GM18909 (cell line): ENCODE data around the gene ZIC5.

Experiments used
- ATAC-seq: cut with Tn5 transposase; IDR thresholded peaks from one replicate; pipeline ENCODE4 v1.9.1; 2021; ENCODE audit warnings: mild to moderate bottlenecking; ENCODE audit not compliant: unreplicated experiment, poor library complexity

ZIC5 gene

DNA sequence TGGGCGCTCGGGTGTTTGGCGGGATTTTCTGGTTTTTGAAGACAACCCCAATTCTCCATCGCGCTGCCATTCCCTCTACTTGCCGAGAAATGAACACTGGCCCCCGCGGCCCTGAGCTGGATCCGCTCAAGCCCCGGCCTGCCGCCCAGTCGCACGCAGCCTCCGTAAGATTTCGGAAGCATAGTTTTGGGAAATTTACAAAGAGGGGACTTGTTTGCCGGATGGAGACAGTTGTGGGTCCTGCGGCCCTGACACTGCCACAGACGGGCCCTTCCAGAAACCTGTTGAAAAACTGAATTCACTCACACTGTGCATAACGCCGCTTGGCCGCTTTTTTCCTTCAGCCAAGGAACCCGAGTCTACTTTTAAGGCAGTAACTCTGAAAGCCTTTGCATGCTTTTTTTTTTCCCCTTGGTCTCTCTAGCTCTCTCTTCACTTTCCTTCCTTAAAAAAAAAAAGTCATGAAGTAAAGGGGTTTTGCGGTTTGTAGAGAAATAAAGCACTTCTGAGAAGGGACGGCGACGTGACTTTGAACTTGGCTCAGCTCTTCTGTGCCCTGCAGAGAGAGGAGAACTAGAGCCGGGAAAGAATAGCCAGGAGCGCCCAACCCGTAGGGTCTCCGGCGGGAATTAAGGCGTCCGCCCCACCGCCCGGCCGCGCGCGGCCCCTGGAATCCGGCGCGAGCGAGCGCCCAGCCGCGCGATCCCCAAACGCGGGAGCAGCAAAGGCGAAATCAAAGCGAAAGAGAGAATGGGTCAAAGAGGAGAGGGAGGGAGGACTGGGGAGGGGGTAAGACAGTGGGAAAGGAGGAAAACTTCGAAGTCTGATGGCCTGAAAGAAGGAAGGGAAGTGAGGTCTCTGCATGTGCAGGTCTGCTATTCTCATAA is 6.6 kb upstream of the ZIC5 start:
- ATAC-seq, result no peak

DNA sequence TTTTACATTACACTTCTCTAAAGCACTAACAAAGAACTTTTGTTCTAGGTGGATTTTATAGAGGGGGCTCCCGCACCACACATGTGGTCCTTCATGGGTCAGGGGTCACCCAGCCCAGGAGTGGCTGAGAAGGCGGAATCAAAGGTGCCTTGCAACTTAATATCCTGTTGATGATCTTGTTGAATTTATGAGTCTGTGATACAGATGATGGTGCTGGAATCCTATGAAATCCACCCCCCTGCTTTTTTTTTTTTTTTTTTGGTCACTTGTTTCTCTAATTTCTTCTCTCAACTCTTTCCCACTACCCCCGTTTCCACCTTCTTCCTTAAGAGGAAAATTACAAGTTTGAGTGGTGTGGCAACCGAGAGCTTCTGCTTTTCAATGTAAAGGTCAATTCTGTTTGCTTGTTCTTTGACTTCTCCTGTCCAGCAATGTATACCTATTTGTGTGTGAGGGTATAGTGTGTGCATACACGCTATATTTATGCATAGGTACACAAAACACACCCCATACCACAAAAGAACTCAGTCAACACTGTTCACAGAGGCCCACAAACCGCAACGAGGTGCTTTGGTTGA is 5.9 kb upstream of the ZIC5 start:
- ATAC-seq, result no peak

DNA sequence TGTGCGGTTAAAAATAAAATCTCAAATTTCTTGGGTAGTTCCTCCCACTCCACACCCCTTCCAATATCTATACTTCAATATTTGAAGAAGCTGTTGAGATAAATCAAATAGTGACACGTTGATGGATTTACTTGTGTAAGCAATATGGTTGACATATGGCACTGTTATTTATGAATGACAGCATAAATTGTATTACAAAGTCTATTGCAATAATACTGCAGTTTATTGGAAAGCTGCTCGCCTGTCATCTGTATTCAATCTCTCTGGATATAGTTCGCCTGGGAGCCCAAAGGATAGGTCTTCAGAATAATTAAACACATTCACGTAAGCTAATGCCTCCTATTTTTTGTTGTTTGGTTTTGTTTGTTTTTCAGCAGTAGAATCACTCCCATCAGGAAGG is 5.0 kb upstream of the ZIC5 start:
- no peak for ATAC-seq

DNA sequence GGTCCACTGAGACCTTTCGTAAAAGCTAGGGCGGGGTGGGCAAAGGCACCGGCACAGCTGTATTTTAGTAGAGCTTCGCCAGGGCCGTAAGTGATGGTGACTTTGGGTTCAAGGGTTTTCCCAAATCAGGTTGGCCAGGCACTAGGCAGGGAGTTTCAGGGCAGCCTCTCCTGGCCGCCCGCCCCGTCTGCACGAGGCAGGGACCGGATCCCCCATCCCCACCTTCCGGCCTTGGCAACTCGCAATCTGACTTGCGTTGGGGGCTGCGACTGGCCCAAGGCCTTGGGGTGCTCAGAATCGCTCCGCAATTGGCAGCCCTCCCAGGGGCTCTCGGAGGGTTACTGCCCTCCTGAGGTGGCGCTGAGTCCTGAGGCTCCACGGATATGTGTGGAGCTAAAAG is 4.1 kb upstream of the ZIC5 start:
- no peak for ATAC-seq

DNA sequence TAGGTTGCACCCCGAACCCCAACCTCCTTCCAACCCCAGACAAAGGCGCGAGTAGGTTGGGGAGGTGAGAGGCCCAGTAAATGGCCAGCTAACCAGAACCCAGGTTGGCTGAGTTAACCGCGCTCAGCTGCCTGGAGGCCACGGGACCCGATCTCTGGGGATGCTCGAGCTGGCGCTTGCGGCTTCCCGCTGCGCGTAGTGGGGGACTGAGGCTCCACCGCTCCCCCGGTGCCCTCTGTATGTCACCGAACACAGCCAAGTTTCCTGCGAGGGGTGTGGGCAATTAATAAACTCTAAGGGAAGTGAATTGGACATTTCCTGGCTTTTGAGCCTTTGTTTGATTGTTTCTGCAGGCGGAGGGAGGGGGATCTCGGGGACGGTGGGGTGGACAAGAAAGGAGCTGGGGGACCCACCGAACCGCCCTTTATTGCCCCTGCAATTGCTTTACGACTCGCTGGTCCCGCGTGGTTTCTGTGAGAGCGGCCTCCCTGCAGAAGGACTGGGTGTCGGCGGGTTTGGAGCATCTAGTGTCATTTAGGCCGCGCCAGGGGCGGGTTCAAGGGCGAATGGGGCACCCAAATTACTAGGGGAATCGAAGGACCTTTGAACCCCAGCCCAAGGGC is 3.5 kb upstream of the ZIC5 start:
- ATAC-seq, result no peak

DNA sequence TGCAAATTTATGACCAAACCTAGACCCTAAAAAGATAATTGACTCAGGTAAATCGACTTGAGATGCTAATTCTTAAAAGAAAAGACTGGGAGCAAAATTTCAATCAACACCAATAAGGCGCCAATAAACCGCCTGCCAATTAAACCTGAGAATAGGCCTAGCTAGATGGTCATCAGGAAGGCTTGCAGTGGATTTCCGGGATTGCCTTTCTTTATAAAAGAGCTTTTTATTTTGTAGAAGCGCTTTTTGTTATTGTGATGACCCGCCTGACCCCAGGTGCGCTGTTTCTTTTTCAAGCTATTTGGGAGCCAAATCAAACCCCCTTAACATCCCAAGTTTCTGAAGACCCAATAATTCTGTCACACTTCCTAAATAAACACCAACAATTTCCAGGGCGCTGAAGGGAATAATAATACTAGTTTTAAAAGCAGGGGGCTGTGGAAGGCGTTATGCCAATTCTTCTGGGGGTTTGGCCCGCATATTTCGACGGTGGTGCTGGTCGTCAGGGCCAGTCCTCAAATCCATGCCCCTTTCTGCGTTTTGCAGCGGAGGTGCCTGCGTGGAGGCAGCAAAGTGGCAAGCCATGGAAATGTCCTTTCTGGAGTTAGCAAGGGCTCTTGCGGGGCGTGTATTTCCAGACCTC is 2.9 kb upstream of the ZIC5 start:
- ATAC-seq, result no peak

DNA sequence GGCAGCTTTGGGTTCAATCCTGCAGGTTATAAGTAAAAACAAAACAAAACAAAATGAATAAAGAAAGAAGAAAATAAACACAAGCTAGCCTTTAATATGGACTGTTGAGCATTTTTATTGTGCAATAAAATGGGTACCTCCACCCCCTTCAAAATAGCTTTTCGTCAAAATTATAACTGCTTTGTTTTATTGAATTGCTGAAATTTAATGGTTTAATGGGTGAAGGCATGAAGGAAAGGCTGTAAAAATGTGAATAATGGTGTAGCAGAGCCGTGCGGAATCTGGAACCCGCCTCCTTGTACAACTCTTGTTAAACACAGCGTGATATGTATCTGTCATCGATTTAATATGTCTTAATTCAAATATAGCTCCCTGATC is 2.2 kb upstream of the ZIC5 start:
- ATAC-seq, result no peak

DNA sequence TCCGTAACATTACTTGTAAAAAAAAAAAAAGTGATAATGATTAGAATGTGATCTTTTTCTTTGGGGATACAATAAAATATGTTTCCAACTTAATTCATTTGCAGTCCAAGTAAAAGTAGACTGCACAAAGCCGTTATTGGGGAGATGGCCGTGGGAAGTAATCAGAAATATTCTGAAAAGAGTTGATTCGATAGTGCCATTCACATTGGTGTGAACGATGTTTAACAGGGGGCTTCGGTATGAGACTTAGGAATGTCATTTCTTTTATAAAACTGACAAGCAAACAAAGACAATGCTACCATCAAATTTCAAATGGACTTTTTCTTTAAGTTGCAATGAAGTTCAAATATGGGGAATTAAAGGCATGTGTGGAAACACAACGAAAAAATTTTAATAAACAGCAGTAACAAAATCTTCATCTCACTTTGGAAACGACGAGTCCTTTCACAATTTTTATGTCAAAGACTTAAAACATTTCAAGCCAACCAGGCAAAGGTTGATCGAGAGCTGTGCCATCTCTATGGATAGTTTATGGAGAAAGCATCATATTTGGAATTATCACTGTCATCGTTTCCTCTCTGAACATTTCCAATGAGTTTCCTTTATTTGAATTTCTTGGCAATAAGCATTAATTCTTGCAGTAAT is 1.7 kb upstream of the ZIC5 start:
- no peak for ATAC-seq

DNA sequence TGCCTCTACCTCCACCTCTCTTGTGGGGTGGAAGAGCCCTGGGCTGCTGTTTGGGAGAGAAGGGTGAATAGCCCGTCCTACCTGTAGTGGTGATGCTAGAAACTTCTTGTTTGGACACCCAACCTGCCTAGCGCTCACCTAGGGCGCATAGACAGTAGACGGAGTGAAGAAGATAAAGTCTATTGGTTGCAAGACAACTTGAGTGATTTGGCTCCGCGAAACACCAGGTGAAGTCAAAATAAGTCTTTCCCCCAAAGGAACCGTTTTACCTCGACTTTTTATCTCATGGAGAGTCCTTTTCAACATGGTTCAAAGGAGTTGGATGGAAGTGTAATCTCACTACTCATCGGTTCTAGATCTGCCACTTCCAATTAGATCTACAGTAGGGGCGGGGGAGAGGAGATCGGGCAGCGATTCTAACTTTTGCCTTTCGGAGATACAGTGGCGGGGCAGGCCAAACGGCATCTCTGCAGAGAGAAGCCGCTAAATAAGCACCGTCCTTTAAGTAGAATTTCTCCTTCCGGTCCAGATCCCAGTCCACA is 694 bp upstream of the ZIC5 start:
- ATAC-seq, result no peak

DNA sequence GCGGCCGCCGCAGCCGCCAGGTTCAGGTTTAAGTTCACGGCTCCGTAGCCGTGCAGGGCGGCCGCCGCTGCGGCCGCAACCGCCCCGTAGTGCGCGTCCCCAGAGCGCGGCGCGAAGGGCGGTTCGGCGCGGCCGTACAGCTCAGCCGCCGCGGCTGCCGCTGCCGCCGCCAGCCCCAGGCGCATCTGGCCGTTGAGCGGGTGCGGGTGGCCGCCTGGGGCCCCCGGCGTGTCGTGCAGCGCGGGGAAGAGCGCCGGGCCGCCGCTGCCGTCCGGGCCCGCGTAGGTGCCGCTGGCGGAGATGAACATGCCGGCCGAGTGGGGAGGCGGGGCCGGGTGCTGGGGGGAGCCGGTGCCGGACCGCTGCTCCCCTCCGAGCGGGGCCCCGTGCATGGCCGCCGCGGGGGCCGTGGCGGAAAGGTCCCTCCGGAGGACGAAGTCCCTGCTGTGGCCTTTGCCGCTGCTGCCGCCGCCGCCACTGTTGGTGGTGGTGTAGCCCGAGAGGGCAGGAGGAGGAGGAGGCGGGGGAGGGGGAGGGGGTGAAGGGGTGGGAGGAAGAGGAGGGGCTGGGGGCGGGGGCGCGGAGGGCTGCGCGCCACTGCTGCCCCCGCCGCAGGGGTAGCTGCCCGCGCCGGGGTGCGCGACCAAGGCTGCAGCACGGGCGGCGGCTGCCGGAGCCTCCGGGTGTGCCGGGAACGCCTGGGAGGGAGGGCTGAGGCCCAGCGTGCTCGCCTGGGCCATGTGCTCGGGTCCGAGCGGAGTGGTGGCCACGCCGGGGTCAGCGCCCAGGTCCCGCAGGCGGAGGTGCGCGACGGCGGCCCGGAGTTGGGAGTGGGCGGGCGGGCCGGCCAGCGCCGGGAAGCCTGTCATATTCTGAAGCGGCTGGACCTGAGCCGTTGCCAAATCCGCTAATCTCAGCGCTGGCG is 654 bp downstream of the ZIC5 start:
- ATAC-seq, result no peak

DNA sequence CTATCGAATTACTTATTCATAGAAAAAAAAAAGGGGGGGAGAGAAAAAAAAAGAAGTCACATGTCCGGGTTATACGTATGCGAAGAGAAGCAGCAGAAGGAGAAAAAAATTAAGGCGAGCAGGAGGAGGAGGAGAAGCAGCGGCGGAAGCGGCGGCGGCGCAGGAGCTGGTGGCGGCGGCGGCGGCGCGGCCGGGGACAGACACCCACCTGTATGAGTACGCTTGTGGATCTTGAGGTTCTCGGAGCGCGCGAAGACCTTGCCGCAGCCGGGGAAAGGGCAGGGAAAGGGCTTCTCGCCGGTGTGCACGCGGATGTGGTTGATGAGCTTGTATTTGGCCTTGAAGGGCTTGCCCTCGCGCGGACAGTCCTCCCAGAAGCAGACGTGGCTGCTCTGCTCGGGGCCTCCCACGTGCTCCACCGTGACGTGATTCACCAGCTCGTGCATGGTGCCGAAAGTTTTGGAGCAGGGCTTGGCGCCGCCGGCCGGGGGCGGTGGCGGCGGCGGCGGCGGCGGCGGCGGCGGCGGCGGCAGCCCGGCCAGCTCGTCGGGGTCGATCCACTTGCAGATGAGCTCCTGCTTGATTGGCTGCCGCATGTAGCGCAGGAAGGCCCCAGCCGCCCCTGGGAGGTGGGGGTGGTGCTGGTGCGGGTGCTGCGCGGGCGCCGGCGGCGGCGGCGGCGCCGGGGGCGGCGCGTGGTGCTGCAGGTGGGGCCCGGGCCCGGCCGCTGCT is 1.5 kb downstream of the ZIC5 start:
- no peak for ATAC-seq

DNA sequence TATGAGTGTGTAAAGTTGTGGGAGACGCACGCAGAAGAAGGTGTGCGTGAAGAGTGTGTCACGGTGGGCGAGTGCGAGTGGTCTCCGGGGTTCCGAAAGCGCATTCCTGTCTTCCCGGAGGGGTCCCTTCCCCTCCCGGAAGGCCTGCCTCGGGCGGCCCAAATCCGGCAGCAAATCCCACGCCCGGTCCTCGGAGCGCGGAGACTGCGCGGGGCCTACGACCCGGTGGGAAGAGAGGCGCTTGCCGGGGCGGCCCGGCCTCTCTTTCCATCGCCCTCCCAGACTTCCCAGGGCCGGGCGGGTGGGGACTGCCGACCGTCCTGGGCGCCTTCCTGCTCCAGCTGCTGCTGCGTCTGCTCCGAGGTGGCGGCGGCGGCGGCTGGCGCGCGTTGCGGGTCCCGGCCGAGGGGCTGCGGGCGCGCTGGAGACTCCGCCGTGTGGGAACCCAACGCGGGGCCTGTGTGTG is 2.1 kb downstream of the ZIC5 start:
- ATAC-seq, result no peak

DNA sequence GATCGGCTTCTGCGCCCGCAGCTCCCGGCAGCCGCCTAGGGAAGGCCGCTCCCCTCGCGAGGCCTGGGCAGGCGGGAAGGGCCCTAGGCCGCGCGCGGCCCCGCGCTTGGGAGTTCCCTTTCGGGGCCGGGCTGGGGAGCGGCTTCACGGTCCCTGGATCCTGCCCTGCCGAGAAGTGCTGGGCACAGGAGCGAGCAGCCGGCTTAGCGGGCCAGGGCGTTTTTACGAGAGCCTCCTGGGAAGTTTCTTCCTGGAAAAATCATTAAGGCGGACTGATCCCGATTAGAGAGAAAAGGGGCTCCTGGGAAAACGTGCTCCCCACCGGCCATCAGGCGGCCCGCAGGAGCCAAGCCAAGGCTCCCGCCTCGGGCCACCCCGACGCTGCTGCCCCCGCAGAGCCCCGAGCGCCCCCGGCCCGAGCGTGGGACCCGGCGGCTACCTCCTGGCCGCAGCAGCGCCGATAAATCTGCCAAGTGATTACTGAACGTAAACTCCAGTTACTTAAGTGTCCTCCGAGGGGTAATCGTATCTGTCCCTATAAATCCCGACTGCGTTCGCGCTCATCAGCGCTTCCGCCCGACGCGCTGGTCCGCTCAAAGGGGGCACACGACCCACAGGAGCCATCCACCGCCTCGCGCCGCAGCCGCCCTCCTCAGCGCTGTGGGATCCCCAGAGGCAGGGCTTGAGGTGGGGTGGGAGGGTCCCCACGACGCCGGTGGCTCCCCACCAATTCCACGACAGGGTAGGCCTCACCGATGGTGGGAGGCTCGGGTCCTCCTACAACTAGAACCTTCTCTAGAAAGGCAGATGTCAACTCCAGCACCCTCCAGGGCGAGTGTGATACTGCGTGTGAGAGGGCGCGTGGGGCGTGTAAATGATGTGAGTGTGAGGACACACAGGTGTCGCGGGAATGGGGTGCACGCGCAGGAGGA is 2.8 kb downstream of the ZIC5 start:
- no peak for ATAC-seq

DNA sequence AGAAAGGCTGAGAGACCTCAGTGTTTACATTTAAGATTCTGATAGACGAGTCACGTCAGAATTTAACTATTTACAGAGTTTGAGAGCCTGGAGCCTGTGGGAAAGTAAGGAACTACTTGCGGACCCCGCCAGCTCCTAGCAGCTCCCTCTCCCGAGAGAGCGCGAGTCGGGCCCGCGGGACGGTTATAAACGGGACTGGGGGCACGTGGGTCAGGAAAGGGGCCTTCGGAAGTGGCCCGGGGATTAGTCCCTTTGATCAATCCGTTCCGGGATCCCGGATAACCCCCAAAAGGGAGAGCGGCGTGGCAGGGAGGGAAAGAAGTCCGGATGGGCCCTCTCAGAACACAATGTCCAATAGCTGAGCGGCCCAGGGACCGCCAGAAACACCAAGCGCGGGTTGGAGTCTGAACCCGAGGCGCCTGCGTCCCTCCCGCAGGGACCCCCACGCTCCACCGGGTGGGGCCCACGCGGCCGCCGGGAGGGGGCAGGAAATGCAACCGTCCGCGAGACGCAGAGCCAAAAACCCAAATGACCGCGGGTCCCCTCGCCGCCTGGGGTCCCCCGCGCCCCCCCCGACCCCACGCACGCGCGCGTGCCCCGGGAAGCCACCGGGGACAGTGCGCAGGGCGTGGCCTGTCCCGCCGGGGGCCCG is 3.6 kb downstream of the ZIC5 start:
- ATAC-seq, result no peak

DNA sequence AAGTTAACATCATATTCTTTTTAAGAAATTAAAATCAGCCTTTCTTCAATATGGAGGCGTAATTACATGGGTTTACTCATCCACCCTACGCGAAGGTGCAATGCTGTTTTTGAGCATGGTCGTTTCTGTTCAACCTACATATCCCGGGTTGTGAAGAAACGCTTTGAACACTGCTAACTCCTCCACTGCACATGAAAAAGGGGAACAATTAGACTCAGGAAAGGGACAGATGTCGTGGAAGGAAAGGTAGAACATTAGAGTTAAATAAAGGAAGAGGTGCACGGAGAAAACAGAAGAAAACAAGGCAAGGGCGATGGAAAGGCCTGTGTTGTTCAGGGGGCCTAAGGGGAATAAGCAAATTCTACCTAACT is 4.1 kb downstream of the ZIC5 start:
- no peak for ATAC-seq

DNA sequence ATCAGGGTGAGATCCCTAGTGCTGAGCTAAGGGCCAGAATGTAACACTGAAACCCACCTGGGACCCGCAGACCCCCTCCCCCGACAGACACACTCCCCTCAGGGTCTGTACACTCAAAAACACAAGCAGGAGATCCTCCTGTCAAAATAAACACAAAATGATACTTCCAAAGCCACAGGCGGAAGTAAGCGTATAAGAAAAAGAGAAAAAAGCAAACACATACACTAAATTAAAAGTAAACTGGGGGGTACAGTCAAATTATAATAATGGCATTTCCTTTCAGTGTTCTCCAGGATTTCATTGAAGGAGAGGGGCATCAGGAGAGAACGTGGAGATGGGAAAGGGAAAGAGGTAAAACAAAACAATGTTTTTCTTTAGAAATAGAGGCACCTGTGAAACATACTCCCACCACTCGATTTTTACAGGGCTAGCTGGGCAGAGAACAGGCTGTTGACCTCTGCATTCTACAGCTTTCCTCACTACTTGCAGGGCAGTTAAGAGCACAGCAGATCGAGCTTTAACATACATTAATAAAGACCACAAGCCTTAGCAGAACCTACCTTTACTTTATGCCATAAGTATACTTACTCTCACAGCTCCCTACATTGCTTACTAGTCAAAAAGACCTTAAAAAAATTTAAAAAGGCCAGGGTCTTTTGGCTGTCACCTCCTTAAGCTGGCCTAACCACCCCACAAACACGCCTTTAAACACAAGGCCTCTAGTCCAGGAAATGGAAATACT is 5.3 kb downstream of the ZIC5 start:
- no peak for ATAC-seq
